SK-N-MC (cell line): ENCODE measurements around the gene ZNF587B.
"Not testable (repeated sequence)": the region's sequence is repeated elsewhere in the genome, so short reads cannot be mapped to it uniquely, and the experiment has no call there.

Source experiments
- DNase-seq: peaks from one replicate; pipeline ENCODE4 v3.0.0-alpha.2; 2011; ENCODE audit warnings: low read depth, low spot score
- H3K27ac ChIP-seq: fragments of 200-600 bp; sonication (generic); 2 replicates; pipeline ENCODE4 v1.5.1; 2016; ENCODE audit warnings: mixed run types
- H3K36me3 ChIP-seq: fragments of 200-600 bp; sonication (generic); 2 replicates; pipeline ENCODE4 v1.6.1; 2017; ENCODE audit warnings: antibody characterized with exemption, low read length, mixed read lengths; ENCODE audit not compliant: insufficient read depth
- H3K4me3 ChIP-seq: fragments of 200-600 bp; sonication (generic); 2 replicates; pipeline ENCODE4 v1.5.1; 2016
- H3K9ac ChIP-seq: fragments of 200-600 bp; sonication (generic); 2 replicates; pipeline ENCODE4 v1.8.0; 2017; ENCODE audit warnings: mixed run types, mixed read lengths; ENCODE audit not compliant: insufficient read length
- H3K9me3 ChIP-seq: fragments of 200-600 bp; sonication (generic); 2 replicates; pipeline ENCODE4 v1.6.1; 2017; ENCODE audit warnings: low read depth, mild to moderate bottlenecking, antibody characterized with exemption, low read length, moderate library complexity, mixed read lengths
- EZH2 ChIP-seq: fragments of 200-600 bp; sonication (generic); IDR thresholded peaks from one replicate; pipeline ENCODE4 v1.6.1; 2017; ENCODE audit warnings: antibody characterized with exemption
- FOXP2 ChIP-seq: optimal IDR thresholded peaks from 2 replicates; pipeline ENCODE3; 2011; ENCODE audit warnings: mild to moderate bottlenecking, moderate library complexity; ENCODE audit not compliant: insufficient read depth; ENCODE audit errors: extremely low read length, control extremely low read depth
- POLR2AphosphoS5 ChIP-seq: IDR thresholded peaks from 2 replicates; pipeline ENCODE4 v1.6.1; 2012; ENCODE audit warnings: mild to moderate bottlenecking, low read depth, low read length, borderline replicate concordance

Gene ZNF587B

GRCh38 chr19:57867868-57868492 is 37.9 kb downstream of the ZNF587B start:
- Histone ChIP-seq H3K36me3 (peaks cover 69% of the 10 kb centered on the region), H3K27ac (no peak overlapping the region), H3K9me3 (peaks cover 30% of the 10 kb centered on the region), H3K9ac (no peak overlapping the region), H3K4me3 (no peak overlapping the region)
- DNase-seq = no peak
- TF ChIP-seq EZH2 (no peak), FOXP2 (no peak), POLR2AphosphoS5 (no peak)

GRCh38 chr19:57869655-57870054 is 39.6 kb downstream of the ZNF587B start:
- Histone ChIP-seq H3K9me3 (peaks cover 40% of the 10 kb centered on the region), H3K36me3 (peaks cover 63% of the 10 kb centered on the region)
- not testable (repeated sequence) for H3K27ac ChIP-seq, H3K9ac ChIP-seq, DNase-seq, H3K4me3 ChIP-seq

- H3K27ac ChIP-seq = no peak overlapping the region
- H3K9me3 ChIP-seq = peaks cover 40% of the 10 kb centered on the region
- no peak for DNase-seq
- TF ChIP-seq FOXP2 (no peak), POLR2AphosphoS5 (no peak; the same call in 1 of the 2 replicates), EZH2 (no peak)
- no peak overlapping the region for H3K4me3 ChIP-seq
- no peak overlapping the region for H3K9ac ChIP-seq
- peaks cover 59% of the 10 kb centered on the region for H3K36me3 ChIP-seq
These were observed 40.1 kb downstream of the ZNF587B start for GRCh38 chr19:57870225-57870624.

- Histone ChIP-seq H3K4me3 (no peak overlapping the region), H3K36me3 (peaks cover 56% of the 10 kb centered on the region), H3K27ac (no peak overlapping the region), H3K9me3 (peaks cover 31% of the 10 kb centered on the region), H3K9ac (no peak overlapping the region)
- no peak; the same call in 1 of the 2 replicates for TF ChIP-seq POLR2AphosphoS5
- no peak for TF ChIP-seq FOXP2
- no peak for TF ChIP-seq EZH2
- DNase-seq = no peak
These were observed 42.4 kb downstream of the ZNF587B start for GRCh38 chr19:57872450-57872849.

- Histone ChIP-seq H3K36me3 (peaks cover 50% of the 10 kb centered on the region), H3K9me3 (peaks cover 30% of the 10 kb centered on the region)
- H3K9ac ChIP-seq, DNase-seq, H3K27ac ChIP-seq, H3K4me3 ChIP-seq: not testable (repeated sequence)
These were observed 44.0 kb downstream of the ZNF587B start for GRCh38 chr19:57873883-57874799.

GRCh38 chr19:57886046-57886445 is 55.9 kb downstream of the ZNF587B start:
- Histone ChIP-seq H3K27ac (no peak overlapping the region), H3K36me3 (peaks cover 46% of the 10 kb centered on the region), H3K9me3 (no peaks in the 10 kb centered on the region; the same call in 1 of the 2 replicates), H3K4me3 (no peak overlapping the region), H3K9ac (no peak overlapping the region)
- TF ChIP-seq EZH2 (no peak), FOXP2 (no peak), POLR2AphosphoS5 (no peak)
- DNase-seq = no peak

GRCh38 chr19:57887195-57887941 is 57.3 kb downstream of the ZNF587B start:
- H3K9me3 ChIP-seq = no peaks in the 10 kb centered on the region; the same call in 1 of the 2 replicates
- H3K9ac ChIP-seq = no peak overlapping the region
- H3K27ac ChIP-seq = no peak overlapping the region
- H3K36me3 ChIP-seq = peaks cover 46% of the 10 kb centered on the region
- H3K4me3 ChIP-seq = peak overlapping the region; percentile 76; the same call in 1 of the 2 replicates
- no peak for DNase-seq
- no peak for TF ChIP-seq POLR2AphosphoS5
- TF ChIP-seq EZH2 = no peak
- no peak for TF ChIP-seq FOXP2

- peak overlapping the region; percentile 61 for H3K9ac ChIP-seq
- DNase-seq = no peak
- H3K9me3 ChIP-seq = no peaks in the 10 kb centered on the region; the same call in 1 of the 2 replicates
- peaks cover 41% of the 10 kb centered on the region for H3K36me3 ChIP-seq
- H3K27ac ChIP-seq = no peak overlapping the region
- TF ChIP-seq FOXP2 (no peak), POLR2AphosphoS5 (no peak), EZH2 (no peak)
- H3K4me3 ChIP-seq = peak overlapping the region; percentile 76
These were observed 58.0 kb downstream of the ZNF587B start for GRCh38 chr19:57888107-57888559.
